Esophagus muscularis mucosa (tissue), 4 donors: Measurements from ENCODE around the gene KANK4. TPM values are rescaled to one million over a fixed set of nuclear protein-coding genes. Genes with fewer than 3 reads are reported as not detected.

ENCODE experiments used
- DNase-seq: peaks from one replicate; pipeline ENCODE4 v3.0.0-alpha.2; 2017; ENCODE audit errors: extremely low spot score
- H3K27ac ChIP-seq, 4 donors: fragments of 200-600 bp; sonication (generic); replicated peaks in 1 of 4; 1 replicate in 3 of 4; 2 replicates in 1 of 4; pipeline ENCODE4 v1.5.1; 2016 to 2019; ENCODE audit warnings: mild to moderate bottlenecking in 1 of 4
- H3K27me3 ChIP-seq, 4 donors: fragments of 200-600 bp; sonication (generic); one replicate each; pipeline versions ENCODE4 v1.5.1 to v1.6.0; 2016 to 2019
- H3K36me3 ChIP-seq, 4 donors: fragments of 200-600 bp; sonication (generic); one replicate each; pipeline ENCODE4 v1.5.1; 2016 to 2019
- H3K4me1 ChIP-seq, 4 donors: fragments of 200-600 bp; sonication (generic); one replicate each; pipeline ENCODE4 v1.5.1; 2016 to 2019
- H3K4me3 ChIP-seq, 4 donors: fragments of 200-600 bp; sonication (generic); 1 replicate in 2 of 4; 2 replicates in 2 of 4; pipeline ENCODE4 v1.5.1; 2016 to 2019; ENCODE audit warnings: mild to moderate bottlenecking in 4 of 4, moderate library complexity in 1 of 4
- H3K9me3 ChIP-seq, 4 donors: fragments of 200-600 bp; sonication (generic); 1 replicate in 3 of 4; 2 replicates in 1 of 4; pipeline ENCODE4 v1.5.1; 2016 to 2019
- EP300 ChIP-seq: sonication (generic); formaldehyde crosslinking; IDR thresholded peaks from one replicate; pipeline ENCODE4 v1.6.1; 2017; ENCODE audit warnings: antibody characterized with exemption
- POLR2A ChIP-seq: fragments of 450-650 bp; IDR thresholded peaks from one replicate; pipeline ENCODE4 v1.6.1; 2017; ENCODE audit warnings: antibody characterized with exemption, moderate library complexity, mild to moderate bottlenecking, low read depth
- POLR2AphosphoS5 ChIP-seq, 2 donors: sonication (generic); formaldehyde crosslinking; IDR thresholded peaks; one replicate each; pipeline ENCODE4 v1.6.1; 2017; ENCODE audit warnings: antibody characterized with exemption in 2 of 2
- WGBS: methylation state at CpG from one replicate; pipeline ENCODE4 v1.1.5; 2018; 5-methylcytosine and 5-hydroxymethylcytosine counted together
- intact Hi-C: fragments of 100-400 bp; cut with DNase I; formaldehyde crosslinking; loops from one replicate; pipeline ENCODE4 v1.15.1; 2023
- total RNA-seq, 4 donors: library from RNA; depleted of rRNA; stranded (reverse); fragments of >200 nt; gene quantifications; one replicate each; pipeline versions ENCODE4 v1.1.0 to v1.2.1, GENCODE V29; 2016
- TF ChIP-seq, protein P1 (sequence below), 3 experiments: fragments of 200-600 bp in 2 of 3; fragments of 450-650 bp in 1 of 3; sonication (generic) in 2 of 3; IDR thresholded peaks; one replicate each; pipeline ENCODE4 v1.5.1; 2017 to 2019; ENCODE audit warnings: antibody characterized with exemption in 3 of 3, mild to moderate bottlenecking in 2 of 3, moderate library complexity in 1 of 3

Gene KANK4
- total RNA-seq, 4 donors from 2014 or later = 0.42 to 1.4 (median 0.84) TPM

DNA sequence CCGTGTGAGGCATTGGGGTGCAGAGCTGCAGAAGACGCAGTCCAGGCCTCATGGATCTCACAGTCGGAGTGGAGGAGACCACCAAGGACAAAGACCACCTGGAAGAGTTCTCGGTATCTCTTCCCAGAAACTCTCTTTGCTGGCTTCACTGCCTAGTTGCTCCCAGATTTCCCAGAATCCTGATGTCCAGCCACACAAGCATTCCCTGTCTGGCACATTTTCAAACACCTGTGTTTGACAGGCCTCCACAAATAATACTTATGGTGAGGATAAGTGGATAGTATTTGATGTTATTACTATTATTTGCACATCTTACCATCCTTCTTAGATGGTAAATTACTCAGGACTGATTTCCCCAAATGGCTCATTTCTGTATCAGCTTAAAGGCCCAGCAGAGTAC is 27.7 kb upstream of the KANK4 start:
- Histone ChIP-seq H3K36me3 (no peaks in the 10 kb centered on the region), H3K4me1 (no peaks in the 10 kb centered on the region), H3K9me3 (no peaks in the 10 kb centered on the region), H3K27ac (no peak overlapping the region), H3K4me3 (no peak overlapping the region), H3K27me3 (no peaks in the 10 kb centered on the region)
- no peak for TF ChIP-seq POLR2A
- TF ChIP-seq EP300 = no peak
- no peak for TF ChIP-seq POLR2AphosphoS5 (IDR thresholded peaks at IDR 0.05)
- TF ChIP-seq, protein P1, sequence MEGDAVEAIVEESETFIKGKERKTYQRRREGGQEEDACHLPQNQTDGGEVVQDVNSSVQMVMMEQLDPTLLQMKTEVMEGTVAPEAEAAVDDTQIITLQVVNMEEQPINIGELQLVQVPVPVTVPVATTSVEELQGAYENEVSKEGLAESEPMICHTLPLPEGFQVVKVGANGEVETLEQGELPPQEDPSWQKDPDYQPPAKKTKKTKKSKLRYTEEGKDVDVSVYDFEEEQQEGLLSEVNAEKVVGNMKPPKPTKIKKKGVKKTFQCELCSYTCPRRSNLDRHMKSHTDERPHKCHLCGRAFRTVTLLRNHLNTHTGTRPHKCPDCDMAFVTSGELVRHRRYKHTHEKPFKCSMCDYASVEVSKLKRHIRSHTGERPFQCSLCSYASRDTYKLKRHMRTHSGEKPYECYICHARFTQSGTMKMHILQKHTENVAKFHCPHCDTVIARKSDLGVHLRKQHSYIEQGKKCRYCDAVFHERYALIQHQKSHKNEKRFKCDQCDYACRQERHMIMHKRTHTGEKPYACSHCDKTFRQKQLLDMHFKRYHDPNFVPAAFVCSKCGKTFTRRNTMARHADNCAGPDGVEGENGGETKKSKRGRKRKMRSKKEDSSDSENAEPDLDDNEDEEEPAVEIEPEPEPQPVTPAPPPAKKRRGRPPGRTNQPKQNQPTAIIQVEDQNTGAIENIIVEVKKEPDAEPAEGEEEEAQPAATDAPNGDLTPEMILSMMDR (IDR thresholded peaks at IDR 0.05) = no peak
- WGBS = 88% methylated on average over 4 of the region's 4 CpGs
- no peak for DNase-seq
- intact Hi-C loops = no loop called here

DNA sequence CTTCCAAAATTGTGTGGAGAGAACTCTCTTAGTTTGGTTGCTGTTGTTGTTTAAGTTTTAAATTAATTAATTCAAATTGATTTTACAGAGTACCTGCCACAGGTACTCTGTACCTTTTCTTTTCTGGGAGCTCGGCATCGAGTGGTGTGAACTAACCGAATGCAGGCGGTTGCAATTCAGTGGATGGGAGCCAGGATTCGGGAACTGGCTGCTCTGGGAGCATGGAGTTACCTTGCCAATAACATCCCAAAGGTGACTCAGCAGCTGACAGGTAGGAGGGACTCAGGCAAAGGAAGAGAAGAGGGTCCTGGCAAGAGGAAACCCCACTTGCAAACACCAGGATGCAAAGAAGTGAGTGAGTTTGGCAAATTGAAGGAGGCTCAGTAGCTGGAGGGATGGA is 24.7 kb upstream of the KANK4 start:
- Histone ChIP-seq H3K4me3 (no peak overlapping the region), H3K36me3 (no peaks in the 10 kb centered on the region), H3K27me3 (no peaks in the 10 kb centered on the region), H3K9me3 (no peaks in the 10 kb centered on the region), H3K4me1 (no peaks in the 10 kb centered on the region), H3K27ac (no peak overlapping the region)
- 97% methylated on average over 5 of the region's 5 CpGs for WGBS
- DNase-seq = no peak
- intact Hi-C loops = no loop called here
- TF ChIP-seq, protein P1 (IDR thresholded peaks at IDR 0.05) = no peak
- TF ChIP-seq POLR2AphosphoS5 (IDR thresholded peaks at IDR 0.05) (no peak), POLR2A (no peak), EP300 (no peak)

DNA sequence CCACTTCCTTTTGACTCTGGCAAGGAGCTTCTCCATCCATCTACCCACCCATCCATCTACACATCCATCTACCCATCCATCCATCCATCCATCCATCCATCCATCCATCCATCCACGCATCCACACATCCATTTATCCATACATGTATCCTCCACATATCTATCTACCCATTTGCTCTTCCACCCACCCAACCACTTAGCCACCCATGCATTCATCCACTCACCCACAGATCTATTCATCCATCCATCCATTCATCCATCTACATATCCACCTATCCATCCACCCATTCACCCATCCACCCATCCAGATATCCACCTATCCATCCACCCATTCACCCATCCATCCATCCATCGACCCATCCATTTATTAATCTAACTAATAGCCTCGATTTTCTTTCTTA is 23.0 kb upstream of the KANK4 start:
- intact Hi-C loops = no loop called here
- Histone ChIP-seq H3K9me3 (no peaks in the 10 kb centered on the region), H3K4me1 (peaks cover 7 to 14% (median 9%) of the 10 kb centered on the region in 4 donors), H3K4me3 (no peak overlapping the region), H3K27me3 (no peaks in the 10 kb centered on the region), H3K27ac (no peak overlapping the region), H3K36me3 (no peaks in the 10 kb centered on the region)
- no peak for DNase-seq
- 94% methylated on average over 3 of the region's 3 CpGs for WGBS
- TF ChIP-seq POLR2AphosphoS5 (IDR thresholded peaks at IDR 0.05) (no peak), POLR2A (no peak), EP300 (no peak)
- TF ChIP-seq, protein P1 (IDR thresholded peaks at IDR 0.05) = no peak

DNA sequence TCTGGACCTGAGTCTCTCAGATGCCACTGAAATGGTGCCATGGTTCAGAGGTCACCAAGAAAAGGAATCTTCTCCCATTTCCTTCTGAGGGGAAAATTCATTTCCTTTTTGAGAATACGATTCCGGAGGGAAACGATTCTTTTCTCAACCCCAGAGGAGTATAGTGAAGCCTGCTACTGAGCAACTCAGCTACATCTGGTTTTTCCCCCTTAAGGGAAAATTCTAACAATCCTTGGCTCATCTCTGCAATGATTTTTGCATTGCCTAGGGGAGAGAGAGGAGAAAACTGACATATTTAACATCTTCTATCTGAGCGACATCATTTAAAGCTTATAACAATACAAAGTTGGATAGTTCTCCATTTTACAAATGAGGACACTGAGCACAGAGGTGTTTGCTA is 22.4 kb upstream of the KANK4 start:
- no peaks in the 10 kb centered on the region for H3K27me3 ChIP-seq
- no peaks in the 10 kb centered on the region for H3K36me3 ChIP-seq
- TF ChIP-seq, protein P1 (IDR thresholded peaks at IDR 0.05) = no peak
- TF ChIP-seq POLR2A (no peak), POLR2AphosphoS5 (IDR thresholded peaks at IDR 0.05) (no peak), EP300 (no peak)
- intact Hi-C loops = no loop called here
- H3K4me1 ChIP-seq = peaks cover 13 to 18% (median 14%) of the 10 kb centered on the region in 4 donors
- no peak overlapping the region for H3K27ac ChIP-seq
- no peak for DNase-seq
- H3K9me3 ChIP-seq = no peaks in the 10 kb centered on the region
- WGBS = 53% methylated on average over 4 of the region's 4 CpGs
- no peak overlapping the region for H3K4me3 ChIP-seq

DNA sequence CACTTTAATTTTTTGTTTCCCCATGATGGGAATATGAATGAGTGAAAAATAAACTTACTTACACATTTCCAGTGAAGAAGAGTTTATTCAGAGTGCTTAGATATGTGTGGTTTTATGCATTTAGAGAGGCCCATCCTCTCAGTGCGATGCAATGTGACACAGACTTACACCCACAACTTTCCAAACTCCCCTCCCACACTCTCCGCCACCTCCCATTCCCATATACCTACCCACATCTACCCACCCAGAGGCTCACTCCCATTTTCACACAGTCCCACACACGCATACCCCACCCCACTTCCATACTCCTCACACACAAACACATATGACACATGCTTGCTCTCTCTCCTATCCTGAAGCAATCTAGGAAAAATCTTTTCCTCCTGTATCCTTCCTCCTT is 21.9 kb upstream of the KANK4 start:
- WGBS = 96% methylated on average over 3 of the region's 3 CpGs
- intact Hi-C loops = no loop called here
- Histone ChIP-seq H3K4me3 (no peak overlapping the region), H3K27me3 (no peaks in the 10 kb centered on the region), H3K9me3 (no peaks in the 10 kb centered on the region), H3K4me1 (peaks cover 16 to 18% (median 16%) of the 10 kb centered on the region in 4 donors), H3K27ac (no peak overlapping the region), H3K36me3 (no peaks in the 10 kb centered on the region)
- no peak for DNase-seq
- no peak for TF ChIP-seq EP300
- TF ChIP-seq, protein P1 (IDR thresholded peaks at IDR 0.05) = no peak
- no peak for TF ChIP-seq POLR2A
- TF ChIP-seq POLR2AphosphoS5 (IDR thresholded peaks at IDR 0.05) = no peak
